Panc1 (cell line): Measurements from ENCODE around the gene LIPH. TPM values are rescaled to one million over a fixed set of nuclear protein-coding genes. Genes with fewer than 3 reads are reported as not detected.
"Not testable (repeated sequence)": the region's sequence is repeated elsewhere in the genome, so short reads cannot be mapped to it uniquely, and the experiment has no call there.

Experiments used
- ATAC-seq: fragments of 200-7000 bp; cut with Tn5 transposase; 2 replicates; pipeline ENCODE4 v1.9.1; 2020; ENCODE audit warnings: mild to moderate bottlenecking, moderate library complexity
- BruUV-seq: library from RNA; stranded (reverse); fragments of 400-500 nt; replicated peaks from 2 replicates; lab custom pipeline; 2021; lab: Mats Ljungman, UMichigan
- CTCF ChIA-PET: fragments of 300-600 bp; sonication (Branson Sonifier 250); formaldehyde crosslinking; loops from one replicate; lab custom pipeline; 2022; ENCODE audit warnings: antibody characterized with exemption; lab: Charles Lee
- POLR2A ChIA-PET: fragments of 300-600 bp; sonication (Branson Sonifier 250); formaldehyde crosslinking; loops from one replicate; lab custom pipeline; 2022; ENCODE audit warnings: antibody characterized with exemption; lab: Charles Lee
- DNase-seq: peaks from one replicate; pipeline ENCODE4 v3.0.0-alpha.2; 2010; ENCODE audit warnings: low read depth, low spot score
- H3K27ac ChIP-seq: 2 replicates; pipeline ENCODE4 v1.5.1; 2011; ENCODE audit warnings: mild to moderate bottlenecking, low read length, inconsistent platforms
- H3K27me3 ChIP-seq: fragments of 200-500 bp; sonication (Bioruptor generic); 2 replicates; pipeline ENCODE4 v1.6.0; 2014; ENCODE audit warnings: low read length, inconsistent platforms; ENCODE audit not compliant: control insufficient read depth, insufficient read depth
- H3K36me3 ChIP-seq: fragments of 200-500 bp; sonication (Bioruptor generic); 2 replicates; pipeline ENCODE4 v1.5.1; 2014; ENCODE audit warnings: inconsistent platforms, mild to moderate bottlenecking, low read length, moderate library complexity; ENCODE audit not compliant: control insufficient read depth, insufficient read depth
- H3K4me1 ChIP-seq: 2 replicates; pipeline ENCODE4 v1.5.1; 2011; ENCODE audit warnings: inconsistent platforms, mild to moderate bottlenecking, low read length, moderate library complexity; ENCODE audit not compliant: control insufficient read depth, insufficient read depth
- H3K4me3 ChIP-seq, 2 experiments: 2 replicates each; pipeline ENCODE4 v1.5.1; 2011 to 2012; ENCODE audit warnings: low read depth in 2 of 2, low read length in 2 of 2, mild to moderate bottlenecking in 2 of 2, inconsistent platforms in 1 of 2, moderate library complexity in 1 of 2
- H3K9me3 ChIP-seq: fragments of 200-500 bp; sonication (Bioruptor generic); 2 replicates; pipeline ENCODE4 v1.5.1; 2014; ENCODE audit warnings: low read depth, mild to moderate bottlenecking, inconsistent platforms, low read length, moderate library complexity; ENCODE audit not compliant: control insufficient read depth, insufficient read depth
- POLR2AphosphoS5 ChIP-seq: IDR thresholded peaks from 2 replicates; pipeline ENCODE4 v1.6.1; 2012; ENCODE audit warnings: mild to moderate bottlenecking, low read depth, low read length, moderate library complexity
- SIN3A ChIP-seq: IDR thresholded peaks from 2 replicates; pipeline ENCODE4 v1.6.1; 2012; ENCODE audit warnings: low read depth, mild to moderate bottlenecking, low read length, moderate library complexity, borderline replicate concordance; ENCODE audit not compliant: insufficient read depth
- TCF7L2 ChIP-seq: IDR thresholded peaks from 2 replicates; pipeline ENCODE4 v1.6.1; 2011; ENCODE audit warnings: mild to moderate bottlenecking, low read depth, low read length, inconsistent platforms
- in situ Hi-C: cut with HindIII; loops from 2 replicates; pipeline ENCODE4 v1.10.0; 2016; ENCODE audit warnings: low sequenced_read_pairs, low pct_unique_long_range_greater_than_20kb
- intact Hi-C: fragments of 100-400 bp; cut with micrococcal nuclease; formaldehyde crosslinking; loops from one replicate; pipeline ENCODE4 v1.10.0; 2022; ENCODE audit not compliant: unreplicated experiment
- total RNA-seq: library from RNA; stranded (reverse); gene quantifications from one replicate; pipeline ENCODE4 v1.2.1, GENCODE V29; 2021; ENCODE audit not compliant: unreplicated experiment
- TF ChIP-seq, protein P1 (sequence below): fragments of 450-650 bp; IDR thresholded peaks from 2 replicates; pipeline ENCODE4 v1.5.1; 2017; ENCODE audit warnings: mild to moderate bottlenecking
- TF ChIP-seq, protein P2 (sequence below), 2 experiments: IDR thresholded peaks; 2 replicates each; pipeline ENCODE4 v1.6.1; 2011 to 2012; ENCODE audit warnings: low read depth in 2 of 2, control low read depth in 1 of 2, low read length in 1 of 2, mild to moderate bottlenecking in 1 of 2, moderate library complexity in 1 of 2; ENCODE audit not compliant: insufficient read depth in 1 of 2

Gene LIPH
- total RNA-seq, 1 experiment from 2014 or later: 19.9 TPM

DNA sequence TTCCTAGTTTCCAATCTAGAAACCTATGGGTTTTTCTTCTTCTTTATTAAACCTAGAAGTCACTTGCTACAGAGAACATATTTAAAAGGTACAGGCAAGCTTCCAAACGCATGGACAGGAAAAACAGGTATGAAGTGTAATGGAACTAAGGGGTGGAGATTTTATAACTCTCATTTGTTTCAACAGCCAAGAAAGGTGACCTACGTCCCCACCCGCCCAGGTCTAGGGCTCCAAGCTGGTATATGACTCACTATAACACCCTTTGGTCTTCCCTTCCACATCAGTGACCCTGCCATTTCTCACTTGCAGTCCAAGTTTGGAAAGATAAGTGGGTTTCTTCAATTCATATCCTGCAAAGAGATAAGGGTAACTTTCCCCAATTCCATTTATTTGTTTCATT is 6.0 kb upstream of the LIPH start:
- no peaks in the 10 kb centered on the region for H3K36me3 ChIP-seq
- no TSS peak for BruUV-seq
- H3K4me3 ChIP-seq: no peak overlapping the region
- H3K4me1 ChIP-seq: peaks cover 36% of the 10 kb centered on the region
- peak overlapping the region; percentile 67; the same call in 1 of the 2 replicates for H3K27ac ChIP-seq
- H3K27me3 ChIP-seq: no peaks in the 10 kb centered on the region
- ChIA-PET POLR2A (no interaction called here), CTCF (interaction anchor here (0.9 to 1.0 kb wide), 2 partner anchors 28 to 98 kb away, joined by 7 to 13 read pairs; no protein-coding TSS in a partner anchor)
- H3K9me3 ChIP-seq: no peaks in the 10 kb centered on the region
- in situ Hi-C loops: no loop called here
- ATAC-seq: no peak
- intact Hi-C loops: loop anchor here (10.0 kb wide), 2 partner anchors 94 to 204 kb away; no protein-coding TSS in a partner anchor
- DNase-seq: no peak
- TF ChIP-seq POLR2AphosphoS5: no peak
- no peak for TF ChIP-seq TCF7L2
- TF ChIP-seq SIN3A: no peak
- TF ChIP-seq, protein P1, sequence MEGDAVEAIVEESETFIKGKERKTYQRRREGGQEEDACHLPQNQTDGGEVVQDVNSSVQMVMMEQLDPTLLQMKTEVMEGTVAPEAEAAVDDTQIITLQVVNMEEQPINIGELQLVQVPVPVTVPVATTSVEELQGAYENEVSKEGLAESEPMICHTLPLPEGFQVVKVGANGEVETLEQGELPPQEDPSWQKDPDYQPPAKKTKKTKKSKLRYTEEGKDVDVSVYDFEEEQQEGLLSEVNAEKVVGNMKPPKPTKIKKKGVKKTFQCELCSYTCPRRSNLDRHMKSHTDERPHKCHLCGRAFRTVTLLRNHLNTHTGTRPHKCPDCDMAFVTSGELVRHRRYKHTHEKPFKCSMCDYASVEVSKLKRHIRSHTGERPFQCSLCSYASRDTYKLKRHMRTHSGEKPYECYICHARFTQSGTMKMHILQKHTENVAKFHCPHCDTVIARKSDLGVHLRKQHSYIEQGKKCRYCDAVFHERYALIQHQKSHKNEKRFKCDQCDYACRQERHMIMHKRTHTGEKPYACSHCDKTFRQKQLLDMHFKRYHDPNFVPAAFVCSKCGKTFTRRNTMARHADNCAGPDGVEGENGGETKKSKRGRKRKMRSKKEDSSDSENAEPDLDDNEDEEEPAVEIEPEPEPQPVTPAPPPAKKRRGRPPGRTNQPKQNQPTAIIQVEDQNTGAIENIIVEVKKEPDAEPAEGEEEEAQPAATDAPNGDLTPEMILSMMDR: no peak
- TF ChIP-seq, protein P2, sequence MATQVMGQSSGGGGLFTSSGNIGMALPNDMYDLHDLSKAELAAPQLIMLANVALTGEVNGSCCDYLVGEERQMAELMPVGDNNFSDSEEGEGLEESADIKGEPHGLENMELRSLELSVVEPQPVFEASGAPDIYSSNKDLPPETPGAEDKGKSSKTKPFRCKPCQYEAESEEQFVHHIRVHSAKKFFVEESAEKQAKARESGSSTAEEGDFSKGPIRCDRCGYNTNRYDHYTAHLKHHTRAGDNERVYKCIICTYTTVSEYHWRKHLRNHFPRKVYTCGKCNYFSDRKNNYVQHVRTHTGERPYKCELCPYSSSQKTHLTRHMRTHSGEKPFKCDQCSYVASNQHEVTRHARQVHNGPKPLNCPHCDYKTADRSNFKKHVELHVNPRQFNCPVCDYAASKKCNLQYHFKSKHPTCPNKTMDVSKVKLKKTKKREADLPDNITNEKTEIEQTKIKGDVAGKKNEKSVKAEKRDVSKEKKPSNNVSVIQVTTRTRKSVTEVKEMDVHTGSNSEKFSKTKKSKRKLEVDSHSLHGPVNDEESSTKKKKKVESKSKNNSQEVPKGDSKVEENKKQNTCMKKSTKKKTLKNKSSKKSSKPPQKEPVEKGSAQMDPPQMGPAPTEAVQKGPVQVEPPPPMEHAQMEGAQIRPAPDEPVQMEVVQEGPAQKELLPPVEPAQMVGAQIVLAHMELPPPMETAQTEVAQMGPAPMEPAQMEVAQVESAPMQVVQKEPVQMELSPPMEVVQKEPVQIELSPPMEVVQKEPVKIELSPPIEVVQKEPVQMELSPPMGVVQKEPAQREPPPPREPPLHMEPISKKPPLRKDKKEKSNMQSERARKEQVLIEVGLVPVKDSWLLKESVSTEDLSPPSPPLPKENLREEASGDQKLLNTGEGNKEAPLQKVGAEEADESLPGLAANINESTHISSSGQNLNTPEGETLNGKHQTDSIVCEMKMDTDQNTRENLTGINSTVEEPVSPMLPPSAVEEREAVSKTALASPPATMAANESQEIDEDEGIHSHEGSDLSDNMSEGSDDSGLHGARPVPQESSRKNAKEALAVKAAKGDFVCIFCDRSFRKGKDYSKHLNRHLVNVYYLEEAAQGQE (IDR thresholded peaks at IDR 0.05; ENCODE audit: insufficient read depth in 1 of 2, low read depth in 2 of 2, low read length in 1 of 2): no peak

DNA sequence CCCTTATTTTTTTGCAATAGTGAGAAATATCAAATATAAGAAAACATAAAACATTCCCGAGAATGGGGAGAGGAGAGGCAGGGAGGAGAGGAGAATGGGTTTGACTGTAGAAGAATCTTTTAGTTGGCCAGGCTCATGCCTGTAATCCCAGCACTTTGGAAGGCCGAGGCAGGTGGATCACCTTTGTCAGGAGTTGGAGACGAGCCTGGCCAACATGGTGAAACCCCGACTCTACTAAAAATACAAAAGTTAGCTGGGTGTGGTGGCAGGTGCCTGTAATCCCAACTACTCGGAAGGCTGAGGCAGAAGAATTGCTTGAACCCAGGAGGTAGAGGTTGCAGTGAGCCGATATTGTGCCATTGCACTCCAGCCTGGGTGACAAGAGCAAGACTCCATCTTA is 4.3 kb upstream of the LIPH start:
- DNase-seq, POLR2A ChIA-PET, BruUV-seq, H3K4me3 ChIP-seq, CTCF ChIA-PET, ATAC-seq, H3K27me3 ChIP-seq, in situ Hi-C loops, H3K36me3 ChIP-seq, H3K9me3 ChIP-seq: not testable (repeated sequence)
- intact Hi-C loops: loop anchor here (10.0 kb wide), 2 partner anchors 92 to 202 kb away; no protein-coding TSS in a partner anchor
- H3K27ac ChIP-seq: peak overlapping the region; percentile 67; the same call in 1 of the 2 replicates
- peaks cover 42% of the 10 kb centered on the region for H3K4me1 ChIP-seq

DNA sequence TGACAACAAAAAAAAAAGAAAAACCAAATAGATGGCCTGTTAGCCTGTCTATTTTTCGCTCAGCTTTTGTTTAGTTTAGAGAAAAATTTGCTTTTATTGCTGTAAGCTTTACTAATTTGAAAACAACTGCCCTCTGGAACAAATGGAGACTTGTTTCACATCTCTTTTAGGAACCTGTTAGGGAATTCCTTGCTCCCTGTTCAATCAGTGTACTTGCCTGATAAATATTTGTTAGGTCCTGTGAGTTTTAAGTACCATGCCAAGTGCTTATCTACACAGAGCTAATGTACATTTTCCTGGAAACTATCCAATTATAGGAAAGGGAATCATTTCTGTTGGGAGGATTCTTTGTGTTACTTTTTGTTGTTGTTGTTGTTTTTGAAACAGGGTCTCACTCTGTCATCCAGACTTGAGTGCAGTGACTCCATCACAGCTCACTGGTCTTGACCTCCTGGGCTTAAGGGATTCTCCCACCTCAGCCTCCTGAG is 3.5 kb upstream of the LIPH start:
- intact Hi-C loops (loop anchor here (10.0 kb wide), 2 partner anchors 91 to 201 kb away; no protein-coding TSS in a partner anchor), in situ Hi-C loops (no loop called here)
- BruUV-seq: no TSS peak
- ATAC-seq (no peak), DNase-seq (no peak)
- no peaks in the 10 kb centered on the region for H3K27me3 ChIP-seq
- H3K9me3 ChIP-seq: no peaks in the 10 kb centered on the region
- no peaks in the 10 kb centered on the region for H3K36me3 ChIP-seq
- TF ChIP-seq, protein P1: no peak
- TF ChIP-seq SIN3A (no peak), POLR2AphosphoS5 (no peak), TCF7L2 (no peak)
- TF ChIP-seq, protein P2 (IDR thresholded peaks at IDR 0.05; ENCODE audit: insufficient read depth in 1 of 2, low read depth in 2 of 2, low read length in 1 of 2): no peak
- peak overlapping the region; percentile 67; the same call in 1 of the 2 replicates for H3K27ac ChIP-seq
- POLR2A ChIA-PET: no interaction called here
- no peak overlapping the region for H3K4me3 ChIP-seq
- CTCF ChIA-PET: no interaction called here
- H3K4me1 ChIP-seq: peaks cover 42% of the 10 kb centered on the region
